GM23248 (cell line): ENCODE measurements around the gene APBA2.

Experiments
- EZH2 ChIP-seq: fragments of 200-600 bp; sonication (generic); IDR thresholded peaks from 2 replicates; pipeline ENCODE4 v1.6.1; 2018; ENCODE audit warnings: antibody characterized with exemption, mild to moderate bottlenecking; ENCODE audit not compliant: insufficient read depth, poor library complexity, severe bottlenecking
- EZH2phosphoT487 ChIP-seq: fragments of 200-600 bp; sonication (generic); IDR thresholded peaks from 2 replicates; pipeline ENCODE4 v1.6.1; 2018; ENCODE audit warnings: antibody characterized with exemption, moderate library complexity, mild to moderate bottlenecking, low read depth; ENCODE audit not compliant: insufficient read depth

GRCh38 chr15:29032229-29032625, 146.5 kb downstream of the APBA2 start:
- TF ChIP-seq EZH2phosphoT487 (no peak), EZH2 (no peak)
